NB4 (cell line): ENCODE data around the gene OR2A42.
"Not testable (repeated sequence)": the region's sequence is repeated elsewhere in the genome, so short reads cannot be mapped to it uniquely, and the experiment has no call there.

ENCODE experiments used
- CTCF ChIP-seq: IDR thresholded peaks from one replicate; pipeline ENCODE4 v1.5.1; 2012; ENCODE audit warnings: low read depth, low read length
- MYC ChIP-seq: IDR thresholded peaks from 2 replicates; pipeline ENCODE4 v1.6.1; 2011; ENCODE audit warnings: low read depth, low read length
- POLR2A ChIP-seq: IDR thresholded peaks from 2 replicates; pipeline ENCODE4 v1.6.1; 2011; ENCODE audit warnings: mild to moderate bottlenecking; ENCODE audit not compliant: insufficient read length; ENCODE audit errors: extremely low read depth

- not testable (repeated sequence) for TF ChIP-seq MYC, POLR2A, CTCF
Measured at GRCh38 chr7:144259067-144259466, 19.7 kb upstream of the OR2A42 start.
